Caco-2 (cell line): ENCODE results near the gene SPOCK1. TPM values are rescaled to one million over a fixed set of nuclear protein-coding genes. Genes with fewer than 3 reads are reported as not detected.

Source experiments
- BruUV-seq: library from RNA; stranded (reverse); fragments of 400-500 nt; replicated peaks from 2 replicates; lab custom pipeline; 2021; lab: Mats Ljungman, UMichigan
- CTCF ChIA-PET: fragments of 300-600 bp; sonication (Branson Sonifier 250); formaldehyde crosslinking; loops from one replicate; lab custom pipeline; 2022; ENCODE audit warnings: antibody characterized with exemption; lab: Charles Lee
- POLR2A ChIA-PET: fragments of 300-600 bp; sonication (Branson Sonifier 250); formaldehyde crosslinking; loops from one replicate; lab custom pipeline; 2022; ENCODE audit warnings: antibody characterized with exemption; lab: Charles Lee
- DNase-seq, 2 experiments: peaks; one replicate each; pipeline versions ENCODE4 v3.0.0 to v3.0.0-alpha.2; 2020 to 2022
- H3K27me3 ChIP-seq: replicated peaks from 2 replicates; pipeline ENCODE4 v1.6.0; 2011; ENCODE audit warnings: low read length; ENCODE audit not compliant: control insufficient read depth, insufficient read depth
- H3K36me3 ChIP-seq: 2 replicates; pipeline ENCODE4 v1.5.1; 2011; ENCODE audit warnings: low read length; ENCODE audit not compliant: control insufficient read depth, insufficient read depth
- H3K4me1 ChIP-seq: fragments of 250-450 bp; sonication (Bioruptor Pico); 2 replicates; pipeline ENCODE4 v1.5.1; 2020; ENCODE audit warnings: mild to moderate bottlenecking
- H3K4me3 ChIP-seq: 2 replicates; pipeline ENCODE4 v1.5.1; 2011; ENCODE audit warnings: low read depth, mild to moderate bottlenecking, control low read depth, low read length
- H3K9me3 ChIP-seq: fragments of 250-450 bp; sonication (Bioruptor Pico); 2 replicates; pipeline ENCODE4 v1.5.1; 2020; ENCODE audit warnings: mild to moderate bottlenecking, moderate library complexity
- H3K27ac Mint-ChIP-seq: one replicate; pipeline ENCODE4 v1.8.0; 2022; ENCODE audit warnings: mixed read lengths; ENCODE audit not compliant: unreplicated experiment
- H3K27me3 Mint-ChIP-seq: one replicate; pipeline ENCODE4 v1.8.0; 2022; ENCODE audit warnings: mixed read lengths; ENCODE audit not compliant: insufficient read depth, unreplicated experiment
- H3K36me3 Mint-ChIP-seq: one replicate; pipeline ENCODE4 v1.8.0; 2022; ENCODE audit warnings: mild to moderate bottlenecking, mixed read lengths; ENCODE audit not compliant: insufficient read depth, unreplicated experiment
- H3K4me1 Mint-ChIP-seq: one replicate; pipeline ENCODE4 v1.8.0; 2022; ENCODE audit warnings: low read depth, mixed read lengths; ENCODE audit not compliant: unreplicated experiment
- H3K4me3 Mint-ChIP-seq: one replicate; pipeline ENCODE4 v1.8.0; 2022; ENCODE audit warnings: mild to moderate bottlenecking, moderate library complexity, mixed read lengths; ENCODE audit not compliant: unreplicated experiment
- H3K9me3 Mint-ChIP-seq: one replicate; pipeline ENCODE4 v1.8.0; 2022; ENCODE audit warnings: mixed read lengths; ENCODE audit not compliant: unreplicated experiment
- CTCF ChIP-seq, 2 experiments: fragments of 200-600 bp in 1 of 2; IDR thresholded peaks; 1 replicate in 1 of 2; 2 replicates in 1 of 2; pipeline versions ENCODE4 v1.5.1 to v1.8.0; 2011 to 2022; ENCODE audit warnings: antibody characterized with exemption in 1 of 2, control low read depth in 1 of 2, inconsistent platforms in 1 of 2, low read depth in 1 of 2, low read length in 1 of 2, mild to moderate bottlenecking in 1 of 2, moderate library complexity in 1 of 2; ENCODE audit not compliant: insufficient read depth in 1 of 2, severe bottlenecking in 1 of 2, unreplicated experiment in 1 of 2
- intact Hi-C: fragments of 100-400 bp; cut with micrococcal nuclease; formaldehyde crosslinking; loops from one replicate; pipeline ENCODE4 v1.10.0; 2022; ENCODE audit not compliant: unreplicated experiment
- total RNA-seq: library from RNA; stranded (reverse); gene quantifications from 2 replicates; pipeline ENCODE4 v1.2.3, GENCODE V29; 2022

The SPOCK1 gene
- total RNA-seq, 1 experiment from 2014 or later: not detected

DNA sequence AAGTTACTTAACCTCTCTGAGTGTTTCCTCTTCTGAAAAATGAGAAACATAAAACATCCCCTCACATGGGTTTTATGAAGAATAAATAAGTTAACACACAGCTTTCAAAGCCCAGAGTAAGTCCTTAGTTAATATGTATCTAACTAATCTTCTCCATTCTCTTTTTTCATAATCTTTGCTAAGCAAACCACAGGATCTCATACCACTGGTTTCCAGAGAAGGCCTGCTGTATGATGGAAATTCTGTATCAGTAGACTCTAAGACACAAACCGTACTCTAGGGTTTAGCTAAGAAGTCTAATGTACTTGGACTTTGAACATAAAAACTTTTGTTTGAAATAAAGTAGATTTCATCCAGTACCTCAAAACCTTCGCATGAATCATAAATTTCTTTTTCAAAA, 307.9 kb downstream of the SPOCK1 start:
- Mint-ChIP-seq H3K27me3 (peaks cover 18% of the 10 kb centered on the region), H3K9me3 (no peaks in the 10 kb centered on the region), H3K4me1 (no peaks in the 10 kb centered on the region), H3K36me3 (no peaks in the 10 kb centered on the region), H3K4me3 (no peak overlapping the region), H3K27ac (no peak overlapping the region)
- no TSS peak for BruUV-seq
- H3K9me3 ChIP-seq: no peaks in the 10 kb centered on the region
- ChIA-PET CTCF (no interaction called here), POLR2A (no interaction called here)
- TF ChIP-seq CTCF (IDR thresholded peaks at IDR 0.05; ENCODE audit: insufficient read depth in 1 of 2, low read depth in 1 of 2, low read length in 1 of 2, severe bottlenecking in 1 of 2, unreplicated experiment in 1 of 2): no peak
- no peaks in the 10 kb centered on the region for H3K4me1 ChIP-seq
- intact Hi-C loops: no loop called here
- no peak for DNase-seq
- no peaks in the 10 kb centered on the region; the same call in 1 of the 2 replicates for H3K27me3 ChIP-seq
- H3K4me3 ChIP-seq: no peak overlapping the region
- H3K36me3 ChIP-seq: no peaks in the 10 kb centered on the region

GRCh38 chr5:137190441-137190840, 308.7 kb downstream of the SPOCK1 start:
- H3K4me3 Mint-ChIP-seq: no peak overlapping the region
- H3K4me1 Mint-ChIP-seq: no peaks in the 10 kb centered on the region
- Histone ChIP-seq H3K4me1 (no peaks in the 10 kb centered on the region), H3K4me3 (no peak overlapping the region), H3K9me3 (no peaks in the 10 kb centered on the region), H3K36me3 (no peaks in the 10 kb centered on the region), H3K27me3 (no peaks in the 10 kb centered on the region; the same call in 1 of the 2 replicates)
- no peak for TF ChIP-seq CTCF (IDR thresholded peaks at IDR 0.05; ENCODE audit: insufficient read depth in 1 of 2, low read depth in 1 of 2, low read length in 1 of 2, severe bottlenecking in 1 of 2, unreplicated experiment in 1 of 2)
- peaks cover 18% of the 10 kb centered on the region for H3K27me3 Mint-ChIP-seq
- DNase-seq: no peak
- no TSS peak for BruUV-seq
- intact Hi-C loops: no loop called here
- ChIA-PET POLR2A (no interaction called here), CTCF (no interaction called here)
- H3K9me3 Mint-ChIP-seq: no peaks in the 10 kb centered on the region
- H3K36me3 Mint-ChIP-seq: no peaks in the 10 kb centered on the region
- H3K27ac Mint-ChIP-seq: no peak overlapping the region

DNA sequence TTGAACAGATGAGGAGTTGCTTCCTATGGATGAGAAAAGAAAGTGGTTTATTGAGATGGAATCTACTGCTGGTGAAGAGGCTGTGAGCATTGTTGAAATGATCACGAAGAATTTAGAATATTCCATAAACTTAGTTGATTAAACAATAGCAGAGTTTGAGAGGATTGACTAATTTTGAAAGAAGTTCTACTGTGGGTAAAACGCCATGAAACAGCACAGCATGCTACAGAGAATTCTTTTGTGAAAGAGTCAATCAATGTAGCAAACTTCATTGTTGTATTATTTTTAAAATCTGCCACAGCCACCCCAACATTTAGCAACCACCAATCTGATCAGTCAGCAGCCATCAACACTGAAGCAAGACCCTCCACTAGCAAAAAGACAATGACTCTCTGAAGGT, 309.1 kb downstream of the SPOCK1 start:
- BruUV-seq: no TSS peak

More for the DNA sequence above, 309.1 kb downstream of the SPOCK1 start:
- CTCF ChIA-PET: no interaction called here
- no peak overlapping the region for H3K4me3 ChIP-seq
- no peaks in the 10 kb centered on the region for H3K4me1 Mint-ChIP-seq
- no peaks in the 10 kb centered on the region for H3K9me3 Mint-ChIP-seq
- no peaks in the 10 kb centered on the region for H3K4me1 ChIP-seq
- no peaks in the 10 kb centered on the region for H3K36me3 Mint-ChIP-seq
- no peak for TF ChIP-seq CTCF (IDR thresholded peaks at IDR 0.05; ENCODE audit: insufficient read depth in 1 of 2, low read depth in 1 of 2, low read length in 1 of 2, severe bottlenecking in 1 of 2, unreplicated experiment in 1 of 2)
- intact Hi-C loops: no loop called here
- DNase-seq: no peak
- H3K27me3 ChIP-seq: no peaks in the 10 kb centered on the region; the same call in 1 of the 2 replicates
- POLR2A ChIA-PET: no interaction called here
- no peaks in the 10 kb centered on the region for H3K9me3 ChIP-seq
- H3K36me3 ChIP-seq: no peaks in the 10 kb centered on the region
- peaks cover 16% of the 10 kb centered on the region for H3K27me3 Mint-ChIP-seq
- H3K27ac Mint-ChIP-seq: no peak overlapping the region
- no peak overlapping the region for H3K4me3 Mint-ChIP-seq
